Trophoblast cell (in vitro differentiated cells and primary cell): ENCODE results near the gene CEP85.

ENCODE experiments used
- DNase-seq, 2 donors: peaks; one replicate each; pipeline ENCODE4 v3.0.0-alpha.2; 2016
- H2AFZ ChIP-seq: 2 replicates; pipeline ENCODE4 v1.6.1; 2013; ENCODE audit warnings: low read length, moderate library complexity, mild to moderate bottlenecking; ENCODE audit not compliant: insufficient read depth, poor library complexity
- H2AK5ac ChIP-seq: 2 replicates; pipeline ENCODE4 v1.6.1; 2013; ENCODE audit warnings: mild to moderate bottlenecking, low read length
- H2BK120ac ChIP-seq: 2 replicates; pipeline ENCODE4 v1.6.1; 2013; ENCODE audit warnings: low read length, mild to moderate bottlenecking, moderate library complexity; ENCODE audit not compliant: insufficient read depth, poor library complexity
- H2BK12ac ChIP-seq: 2 replicates; pipeline ENCODE4 v1.6.1; 2013; ENCODE audit warnings: mild to moderate bottlenecking, low read length, moderate library complexity
- H2BK5ac ChIP-seq: 2 replicates; pipeline ENCODE4 v1.6.1; 2013; ENCODE audit warnings: low read length, low read depth, moderate library complexity, mild to moderate bottlenecking; ENCODE audit not compliant: poor library complexity
- H3K14ac ChIP-seq: 2 replicates; pipeline ENCODE4 v1.6.1; 2013; ENCODE audit warnings: mild to moderate bottlenecking, low read length
- H3K18ac ChIP-seq: 2 replicates; pipeline ENCODE4 v1.6.1; 2013; ENCODE audit warnings: mild to moderate bottlenecking, low read length
- H3K23ac ChIP-seq: 2 replicates; pipeline ENCODE4 v1.6.1; 2013; ENCODE audit warnings: low read length
- H3K27ac ChIP-seq: 2 replicates; pipeline ENCODE4 v1.5.1; 2013; ENCODE audit warnings: low read depth, mild to moderate bottlenecking, inconsistent platforms, low read length, moderate library complexity
- H3K27me3 ChIP-seq: 2 replicates; pipeline ENCODE4 v1.6.1; 2013; ENCODE audit warnings: inconsistent platforms, mild to moderate bottlenecking, low read length, moderate library complexity; ENCODE audit not compliant: insufficient read depth
- H3K36me3 ChIP-seq, 2 experiments: 1 replicate in 1 of 2; 2 replicates in 1 of 2; pipeline ENCODE4 v1.6.1; 2013; ENCODE audit warnings: low read length in 2 of 2, mild to moderate bottlenecking in 2 of 2, moderate library complexity in 1 of 2; ENCODE audit not compliant: insufficient read depth in 2 of 2, control insufficient read depth in 1 of 2
- H3K4ac ChIP-seq: 2 replicates; pipeline ENCODE4 v1.6.1; 2013; ENCODE audit warnings: low read depth, mild to moderate bottlenecking, low read length, moderate library complexity
- H3K4me1 ChIP-seq, 2 experiments: 1 replicate in 1 of 2; 2 replicates in 1 of 2; pipeline ENCODE4 v1.6.1; 2013; ENCODE audit warnings: low read length in 2 of 2, mild to moderate bottlenecking in 2 of 2, moderate library complexity in 1 of 2; ENCODE audit not compliant: insufficient read depth in 2 of 2, control insufficient read depth in 1 of 2
- H3K4me2 ChIP-seq: 2 replicates; pipeline ENCODE4 v1.6.1; 2013; ENCODE audit warnings: inconsistent platforms, mild to moderate bottlenecking, low read length, moderate library complexity
- H3K4me3 ChIP-seq: 2 replicates; pipeline ENCODE4 v1.5.1; 2013; ENCODE audit warnings: mild to moderate bottlenecking, low read depth, low read length, inconsistent platforms
- H3K79me1 ChIP-seq: one replicate; pipeline ENCODE4 v1.6.1; 2013; ENCODE audit warnings: low read length
- H3K79me2 ChIP-seq: 2 replicates; pipeline ENCODE4 v1.6.1; 2013; ENCODE audit warnings: low read length, mild to moderate bottlenecking; ENCODE audit not compliant: control insufficient read depth, insufficient read depth, poor library complexity
- H3K9ac ChIP-seq: 2 replicates; pipeline ENCODE4 v1.6.1; 2013; ENCODE audit warnings: mild to moderate bottlenecking, low read length
- H3K9me3 ChIP-seq: 2 replicates; pipeline ENCODE4 v1.6.1; 2013; ENCODE audit warnings: low read depth, mild to moderate bottlenecking, control low read depth, inconsistent platforms, low read length; ENCODE audit not compliant: insufficient read depth
- H4K12ac ChIP-seq: 2 replicates; pipeline ENCODE4 v1.6.1; 2013; ENCODE audit warnings: low read depth, mild to moderate bottlenecking, low read length, moderate library complexity
- H4K8ac ChIP-seq: 2 replicates; pipeline ENCODE4 v1.6.1; 2013; ENCODE audit warnings: low read depth, mild to moderate bottlenecking, low read length, moderate library complexity
- H4K91ac ChIP-seq: one replicate; pipeline ENCODE4 v1.6.1; 2013; ENCODE audit warnings: low read depth, mild to moderate bottlenecking, low read length, moderate library complexity
- WGBS: extraction: QIAGEN DNeasy Blood & Tissue Kit; methylation state at CpG from one replicate; pipeline ENCODE4 v1.1.7; 2013; ENCODE audit warnings: missing lambda C conversion rate; ENCODE audit not compliant: insufficient read length, insufficient coverage; ENCODE audit errors: extremely low coverage; 5-methylcytosine and 5-hydroxymethylcytosine counted together

The CEP85 gene

DNA sequence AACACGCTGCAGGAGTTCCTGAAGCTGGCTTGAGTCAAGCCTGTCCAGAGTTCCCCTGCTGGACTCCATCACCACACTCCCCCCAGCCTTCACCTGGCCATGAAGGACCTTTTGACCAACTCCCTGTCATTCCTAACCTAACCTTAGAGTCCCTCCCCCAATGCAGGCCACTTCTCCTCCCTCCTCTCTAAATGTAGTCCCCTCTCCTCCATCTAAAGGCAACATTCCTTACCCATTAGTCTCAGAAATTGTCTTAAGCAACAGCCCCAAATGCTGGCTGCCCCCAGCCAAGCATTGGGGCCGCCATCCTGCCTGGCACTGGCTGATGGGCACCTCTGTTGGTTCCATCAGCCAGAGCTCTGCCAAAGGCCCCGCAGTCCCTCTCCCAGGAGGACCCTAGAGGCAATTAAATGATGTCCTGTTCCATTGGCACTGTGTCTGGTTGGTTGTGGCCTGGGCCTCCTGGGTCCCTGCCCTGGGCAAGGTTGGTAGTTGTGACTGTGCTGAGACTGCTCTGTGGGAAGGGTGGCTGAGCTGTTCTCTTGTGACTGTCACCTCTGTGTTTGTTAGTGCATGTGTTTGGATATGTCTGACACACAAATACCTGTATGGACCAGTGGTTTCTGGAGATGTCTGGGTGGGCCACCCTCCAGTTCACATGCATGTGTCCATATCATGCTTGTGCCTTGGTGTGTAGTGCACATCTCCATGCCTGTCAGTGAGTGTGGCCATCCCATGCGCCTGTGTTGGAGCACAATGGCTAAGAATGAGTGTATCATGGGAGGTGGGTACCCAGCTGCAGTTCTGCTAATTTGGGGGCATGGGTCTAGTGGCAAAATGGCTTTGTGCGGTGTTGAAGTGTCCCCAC is 47.3 kb downstream of the CEP85 start:
- no peak overlapping the region for H2BK12ac ChIP-seq
- H2BK5ac ChIP-seq: no peak overlapping the region
- H3K27me3 ChIP-seq: no peaks in the 10 kb centered on the region
- H3K4me2 ChIP-seq: peak overlapping the region; percentile 10
- H3K79me1 ChIP-seq: peaks cover 5% of the 10 kb centered on the region
- H3K9me3 ChIP-seq: peaks cover 4% of the 10 kb centered on the region
- H3K9ac ChIP-seq: peak overlapping the region; percentile 19
- DNase-seq: peak in 1 of 2 donors; percentile 51
- no peak overlapping the region for H3K4ac ChIP-seq
- no CpG with 5 or more reads among the region's 5 CpGs for WGBS
- no peak overlapping the region for H4K8ac ChIP-seq
- H3K79me2 ChIP-seq: peaks cover 4% of the 10 kb centered on the region
- H3K14ac ChIP-seq: no peak overlapping the region
- H3K36me3 ChIP-seq: peaks cover 34 to 35% of the 10 kb centered on the region in 2 experiments
- no peak overlapping the region for H3K23ac ChIP-seq
- no peak overlapping the region for H2AFZ ChIP-seq
- no peak overlapping the region for H3K27ac ChIP-seq
- H4K12ac ChIP-seq: no peak overlapping the region
- H3K18ac ChIP-seq: peak overlapping the region; percentile 15
- peak overlapping the region; percentile 14 for H3K4me3 ChIP-seq
- no peak overlapping the region for H2BK120ac ChIP-seq
- peaks cover 17 to 36% of the 10 kb centered on the region in 2 experiments for H3K4me1 ChIP-seq
- no peak overlapping the region for H2AK5ac ChIP-seq
- H4K91ac ChIP-seq: no peak overlapping the region

DNA sequence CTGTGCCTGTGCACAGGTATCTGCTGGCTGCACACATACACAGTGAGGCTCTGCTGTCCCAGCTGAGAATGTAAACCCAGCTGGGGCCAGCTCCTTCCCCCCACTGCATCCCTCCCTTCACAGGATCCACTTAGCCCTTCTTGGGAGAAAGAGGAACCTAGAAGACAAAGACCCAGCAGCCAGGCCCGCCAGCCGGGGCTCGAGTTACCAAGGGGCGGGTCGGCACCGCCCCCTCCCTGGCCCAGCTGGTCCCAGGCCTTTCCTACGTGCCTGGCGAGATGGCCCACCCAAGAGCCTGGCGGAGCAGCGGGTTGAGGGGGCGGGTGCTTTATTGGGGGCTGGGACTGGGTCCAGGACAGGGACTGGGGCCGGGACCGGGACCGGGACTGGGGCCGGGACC is 48.0 kb downstream of the CEP85 start:
- Histone ChIP-seq H3K14ac (no peak overlapping the region), H3K9ac (no peak overlapping the region), H2BK120ac (no peak overlapping the region), H3K9me3 (peaks cover 4% of the 10 kb centered on the region), H2AK5ac (no peak overlapping the region), H3K36me3 (peaks cover 29 to 31% of the 10 kb centered on the region in 2 experiments), H2BK5ac (no peak overlapping the region), H2BK12ac (no peak overlapping the region), H3K23ac (no peak overlapping the region), H3K27ac (no peak overlapping the region), H4K91ac (no peak overlapping the region), H3K4ac (no peak overlapping the region), H3K4me1 (peaks cover 17 to 33% of the 10 kb centered on the region in 2 experiments), H3K18ac (no peak overlapping the region), H4K8ac (no peak overlapping the region), H3K27me3 (no peaks in the 10 kb centered on the region), H3K79me2 (peaks cover 4% of the 10 kb centered on the region), H3K4me3 (peak overlapping the region; percentile 14), H4K12ac (no peak overlapping the region), H3K79me1 (peaks cover 5% of the 10 kb centered on the region), H2AFZ (no peak overlapping the region), H3K4me2 (peak overlapping the region; percentile 10)
- DNase-seq: no peak
- no CpG with 5 or more reads among the region's 15 CpGs for WGBS

DNA sequence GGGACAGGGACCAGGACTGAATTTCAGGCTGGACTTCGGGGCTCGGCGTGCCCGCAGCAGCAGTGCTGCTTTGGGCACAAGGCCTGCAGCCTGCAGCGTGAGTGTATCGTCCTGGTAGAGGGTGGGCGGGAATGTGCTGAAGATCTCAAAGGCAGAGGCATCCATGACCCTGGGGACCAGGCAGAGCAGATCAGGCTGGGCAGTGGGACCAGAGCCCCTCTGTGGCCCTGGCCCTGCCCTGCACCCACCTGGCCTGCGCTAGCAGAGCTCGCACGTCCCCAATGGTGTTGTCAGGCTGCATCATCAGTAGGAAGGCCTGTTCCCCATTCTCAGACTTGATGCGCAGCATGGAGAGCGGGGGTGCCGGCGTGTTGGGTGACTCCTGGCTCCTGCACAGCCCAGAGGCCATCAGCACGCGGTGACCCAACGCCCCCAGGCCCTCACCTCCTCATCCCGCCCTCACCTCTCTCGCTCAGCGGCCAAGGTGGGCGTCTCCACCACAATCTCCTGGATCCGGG is 48.5 kb downstream of the CEP85 start:
- Histone ChIP-seq H3K4me1 (peaks cover 17 to 31% of the 10 kb centered on the region in 2 experiments), H3K9me3 (peaks cover 4% of the 10 kb centered on the region), H3K36me3 (peaks cover 25 to 27% of the 10 kb centered on the region in 2 experiments), H3K79me2 (peaks cover 4% of the 10 kb centered on the region), H3K14ac (no peak overlapping the region), H3K4me2 (no peak overlapping the region), H3K27ac (no peak overlapping the region), H3K27me3 (no peaks in the 10 kb centered on the region), H4K91ac (no peak overlapping the region), H2AFZ (no peak overlapping the region), H3K9ac (no peak overlapping the region), H3K18ac (no peak overlapping the region), H2BK120ac (no peak overlapping the region), H3K4ac (no peak overlapping the region), H3K23ac (no peak overlapping the region), H4K12ac (no peak overlapping the region), H2AK5ac (no peak overlapping the region), H3K4me3 (no peak overlapping the region), H2BK5ac (no peak overlapping the region), H2BK12ac (no peak overlapping the region), H3K79me1 (peaks cover 5% of the 10 kb centered on the region), H4K8ac (no peak overlapping the region)
- no CpG with 5 or more reads among the region's 22 CpGs for WGBS
- no peak for DNase-seq

DNA sequence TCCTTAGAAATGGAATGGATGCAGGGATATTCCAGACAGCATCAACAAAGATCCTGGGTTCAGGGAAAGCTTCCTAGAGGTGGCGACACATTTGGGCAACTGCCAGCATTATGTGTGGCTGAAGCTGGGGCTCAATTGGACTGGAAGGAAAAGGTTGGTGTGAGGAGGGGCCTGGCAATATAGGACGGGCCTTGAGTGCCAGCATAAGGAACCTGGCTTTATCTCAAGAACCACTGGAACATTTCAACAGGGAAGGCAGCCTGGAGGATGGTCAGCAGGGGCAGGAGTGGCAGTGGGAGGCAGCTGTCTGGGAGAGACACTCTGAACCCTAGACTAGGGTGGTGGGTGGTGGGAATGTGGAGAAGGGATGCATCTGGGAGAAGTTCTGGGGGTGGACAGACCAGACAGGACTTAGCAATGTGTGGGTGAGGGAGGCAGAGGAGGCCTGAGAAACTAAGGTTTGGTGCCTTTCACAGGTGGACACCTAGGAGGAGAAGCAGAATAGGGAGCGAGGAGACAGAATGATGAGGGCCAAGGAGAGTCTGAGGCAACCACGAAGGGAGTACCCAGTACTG is 49.4 kb downstream of the CEP85 start:
- Histone ChIP-seq H3K27ac (no peak overlapping the region), H3K4me1 (peaks cover 17 to 31% of the 10 kb centered on the region in 2 experiments), H3K18ac (no peak overlapping the region), H3K27me3 (no peaks in the 10 kb centered on the region), H3K14ac (no peak overlapping the region), H4K91ac (no peak overlapping the region), H3K4ac (no peak overlapping the region), H3K36me3 (peaks cover 16 to 24% of the 10 kb centered on the region in 2 experiments), H2AFZ (no peak overlapping the region), H3K79me1 (peaks cover 5% of the 10 kb centered on the region), H2BK5ac (no peak overlapping the region), H3K4me2 (no peak overlapping the region), H2BK12ac (no peak overlapping the region), H3K9me3 (peaks cover 4% of the 10 kb centered on the region), H3K79me2 (peaks cover 4% of the 10 kb centered on the region), H3K23ac (no peak overlapping the region), H4K8ac (no peak overlapping the region), H4K12ac (no peak overlapping the region), H2BK120ac (no peak overlapping the region), H2AK5ac (no peak overlapping the region), H3K9ac (no peak overlapping the region), H3K4me3 (no peak overlapping the region)
- no CpG with 5 or more reads among the region's 4 CpGs for WGBS
- no peak for DNase-seq
